Stimulated activated CD4-positive, alpha-beta T cell treated with anti-CD3 and anti-CD28 coated beads, TNF-alpha, amount 100 ng/mL, for 4 hours (primary cell): Measurements from ENCODE around the gene SH2D6.
"Not testable (repeated sequence)": the region's sequence is repeated elsewhere in the genome, so short reads cannot be mapped to it uniquely, and the experiment has no call there.

Experiments
- DNase-seq, 3 experiments: peaks; one replicate each; pipeline ENCODE4 v3.0.0-alpha.2; 2020; ENCODE audit warnings: low read depth in 3 of 3

Gene SH2D6

DNA sequence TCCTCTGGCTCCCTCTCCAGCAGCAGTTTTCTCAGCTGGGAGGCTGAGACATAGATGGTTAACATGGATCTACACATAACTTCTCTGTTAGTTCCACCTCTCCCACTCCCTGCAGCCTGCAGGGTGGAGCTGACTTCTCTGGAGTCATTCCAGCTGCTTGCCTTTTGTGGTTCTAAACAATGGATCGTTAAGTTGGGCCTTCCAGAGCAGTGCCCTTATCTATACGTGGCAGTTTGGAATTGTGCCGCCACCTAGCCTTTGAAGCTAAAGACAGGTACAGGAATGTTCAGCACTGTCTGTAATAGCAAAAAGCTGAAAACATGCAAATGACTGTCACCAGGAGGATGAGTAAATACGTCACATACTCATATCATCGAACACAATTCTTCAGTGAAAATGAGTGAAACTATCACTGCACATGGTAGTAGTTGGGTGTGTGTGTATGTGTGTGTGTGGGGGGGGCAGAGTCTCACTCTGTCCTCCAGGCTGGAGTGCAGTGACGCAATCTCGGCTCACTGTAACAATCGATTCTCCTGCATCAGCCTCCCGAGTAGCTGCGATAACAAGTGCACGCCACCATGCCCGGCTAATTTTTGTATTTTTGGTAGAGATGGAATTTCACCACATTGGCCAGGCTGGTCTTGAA lies 50.3 kb downstream of the SH2D6 start:
- no peak for DNase-seq

DNA sequence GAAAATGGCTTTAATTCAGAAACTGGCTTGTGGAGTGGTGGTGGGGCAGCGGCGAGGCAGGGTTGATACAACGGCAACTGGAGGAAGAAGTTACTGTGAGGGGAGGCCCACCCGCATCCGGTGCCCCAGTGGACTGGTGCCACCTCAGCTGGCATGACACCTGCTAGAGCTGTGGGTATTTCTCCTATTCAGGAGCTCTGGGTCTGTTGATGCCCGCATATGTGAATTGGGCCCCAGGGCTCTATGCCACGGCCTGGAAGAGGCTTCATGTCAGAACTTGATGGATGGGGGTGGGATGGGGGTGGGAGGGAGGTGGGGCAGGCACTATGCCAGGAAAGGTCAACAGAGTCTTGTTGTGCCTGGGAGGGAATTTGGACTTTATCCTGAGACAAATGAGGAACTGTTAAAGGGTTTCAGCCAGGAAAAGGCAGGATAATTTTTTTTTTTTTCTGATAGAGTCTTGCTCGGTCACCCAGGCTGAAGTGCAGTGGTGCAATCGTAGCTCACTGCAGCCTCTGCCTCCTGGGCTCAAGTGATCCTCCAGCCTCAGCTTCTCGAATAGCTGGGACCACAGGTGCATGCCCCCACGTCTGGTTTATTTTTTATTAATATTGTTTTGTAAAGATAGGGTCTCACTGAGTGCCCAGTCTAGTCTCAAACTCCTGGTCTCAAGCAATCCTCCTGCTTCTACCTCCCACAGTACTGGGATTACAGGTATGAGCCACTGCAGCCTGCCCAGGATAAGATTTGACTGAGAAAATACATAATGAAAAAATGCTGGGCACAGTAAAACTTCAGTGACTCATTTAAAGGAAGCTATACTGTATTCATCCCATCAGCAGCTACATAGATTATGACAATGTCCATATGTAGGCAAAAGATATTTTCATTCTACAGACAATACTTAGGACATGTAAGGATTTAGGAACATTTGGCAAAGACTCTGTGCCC lies 52.6 kb downstream of the SH2D6 start:
- no peak for DNase-seq

DNA sequence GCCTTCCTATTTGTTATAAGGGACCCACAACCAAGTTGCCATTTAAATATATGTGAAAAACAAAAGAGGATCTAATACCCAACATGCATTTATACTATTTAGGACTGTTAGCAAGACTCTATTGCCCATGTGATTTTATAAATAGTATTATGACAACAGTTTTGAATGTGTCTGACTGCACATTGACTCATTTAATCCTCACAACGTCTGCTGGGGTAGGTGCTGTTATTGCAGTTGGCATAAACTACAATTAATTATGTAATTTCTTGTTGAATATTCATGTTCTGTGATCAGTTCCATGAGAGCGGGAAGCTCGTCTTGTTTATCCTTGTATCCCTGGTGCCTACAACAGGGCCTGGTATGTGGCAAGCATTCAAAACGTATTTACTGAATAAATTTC lies 53.7 kb downstream of the SH2D6 start:
- DNase-seq, result no peak

DNA sequence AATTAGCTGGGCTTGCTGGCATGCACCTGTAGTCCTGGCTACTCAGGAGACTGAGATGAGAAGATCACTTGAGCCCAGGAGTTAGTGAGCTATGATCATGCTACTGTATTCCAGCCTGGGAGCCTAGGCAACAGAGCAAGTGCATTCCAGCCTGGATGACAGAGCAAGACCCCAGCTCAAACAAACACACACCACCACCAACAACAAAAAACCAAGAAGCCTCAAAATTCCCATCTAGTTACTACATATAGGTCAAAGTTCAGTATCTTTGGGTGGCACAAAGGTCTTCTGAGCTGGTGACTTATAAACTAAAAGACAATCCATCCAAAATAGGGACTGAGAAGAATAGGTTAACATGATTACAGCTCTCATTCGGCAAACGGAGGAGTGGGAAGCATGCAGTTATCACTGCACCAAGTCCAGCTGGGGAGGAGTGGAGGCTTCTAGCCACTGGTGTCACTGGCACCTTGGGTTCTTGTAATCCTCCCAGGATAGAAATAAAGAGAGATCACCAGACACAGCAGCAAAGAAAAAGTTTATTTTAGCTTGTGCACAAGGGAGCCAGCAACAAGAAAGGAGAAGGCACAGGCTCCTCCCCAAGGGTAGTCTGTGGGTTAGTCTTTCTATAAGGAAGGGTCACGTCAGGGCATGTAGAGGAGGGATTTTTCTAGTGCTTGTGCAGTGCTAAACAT lies 57.4 kb downstream of the SH2D6 start:
- no peak for DNase-seq

DNA sequence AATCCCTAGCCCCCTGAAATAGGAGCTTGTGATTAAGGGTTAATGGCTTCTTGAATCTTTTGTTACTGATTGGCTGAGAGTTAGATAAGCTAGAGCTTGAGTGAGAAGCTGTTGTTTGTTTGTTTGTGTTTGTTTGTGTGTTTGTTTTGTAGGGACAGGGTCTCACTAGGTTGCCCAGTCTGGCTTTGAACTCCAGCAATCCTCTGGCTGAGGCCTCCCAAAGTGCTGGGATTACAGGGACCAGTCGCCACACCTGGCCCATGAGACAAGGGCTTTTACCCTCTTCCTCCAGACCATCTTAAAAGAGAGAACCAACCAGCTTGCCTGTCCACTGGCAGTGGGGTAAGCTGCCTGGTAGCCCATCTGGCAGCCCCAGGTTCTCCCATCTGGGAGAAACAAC lies 58.1 kb downstream of the SH2D6 start:
- DNase-seq, result no peak

DNA sequence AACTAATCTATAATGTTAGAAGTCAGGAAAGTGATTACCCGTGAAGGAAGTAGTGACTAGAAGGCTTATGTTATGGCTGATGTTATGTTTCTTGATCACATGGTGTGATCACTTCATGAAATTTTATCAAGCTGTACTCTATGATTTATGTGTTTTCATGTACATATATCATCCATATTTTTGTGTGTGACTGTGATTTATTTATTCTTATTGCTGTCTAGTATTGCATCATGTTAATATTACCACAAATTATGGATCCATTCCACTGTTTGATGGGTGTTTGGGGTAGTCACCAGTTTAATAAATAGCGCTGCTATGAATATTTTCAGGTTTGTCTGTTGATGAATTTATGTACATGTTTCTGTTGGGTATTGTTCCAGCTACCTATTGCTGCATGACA lies 59.4 kb downstream of the SH2D6 start:
- no peak for DNase-seq

DNA sequence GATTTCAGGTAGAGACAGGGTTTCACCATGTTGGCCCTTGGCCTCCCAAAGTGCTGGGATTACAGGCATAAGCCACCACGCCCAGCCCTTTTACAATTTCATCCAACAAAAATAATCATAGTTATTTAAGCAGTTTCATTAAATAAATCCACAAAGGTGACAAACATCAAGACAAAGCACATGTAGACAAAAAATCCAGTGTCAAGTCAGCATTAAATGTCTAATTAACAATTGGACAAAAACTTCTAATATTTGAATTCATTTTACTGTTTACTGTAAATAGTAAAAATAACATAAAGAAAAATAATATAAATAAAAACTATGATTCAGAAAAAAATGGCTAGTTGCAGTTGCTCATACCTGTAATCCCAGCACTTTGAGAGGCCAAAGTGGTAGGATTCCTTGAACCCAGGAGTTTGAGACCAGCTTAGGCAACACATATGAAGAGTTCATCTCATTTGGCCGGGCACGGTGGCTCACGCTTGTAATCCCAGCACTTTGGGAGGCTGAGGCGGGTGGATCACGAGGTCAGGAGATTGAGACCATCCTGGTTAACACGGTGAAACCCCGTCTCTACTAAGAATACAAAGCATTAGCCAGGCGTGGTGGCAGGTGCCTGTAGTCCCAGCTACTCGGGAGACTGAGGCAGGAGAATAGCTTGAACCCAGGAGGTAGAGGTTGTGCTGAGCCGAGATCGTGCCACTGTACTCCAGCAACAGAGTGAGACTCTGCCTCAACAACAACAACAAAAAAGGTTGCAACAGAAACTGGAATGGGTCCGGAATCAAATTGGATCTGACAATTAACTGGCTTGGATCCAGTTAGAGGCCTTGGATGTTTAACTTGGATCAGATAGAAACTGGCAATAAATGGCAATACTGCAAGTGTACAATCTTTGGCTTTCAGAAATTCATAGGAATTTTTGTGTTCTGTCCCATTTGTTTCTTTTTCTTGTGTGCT lies 63.6 kb downstream of the SH2D6 start:
- no peak for DNase-seq

DNA sequence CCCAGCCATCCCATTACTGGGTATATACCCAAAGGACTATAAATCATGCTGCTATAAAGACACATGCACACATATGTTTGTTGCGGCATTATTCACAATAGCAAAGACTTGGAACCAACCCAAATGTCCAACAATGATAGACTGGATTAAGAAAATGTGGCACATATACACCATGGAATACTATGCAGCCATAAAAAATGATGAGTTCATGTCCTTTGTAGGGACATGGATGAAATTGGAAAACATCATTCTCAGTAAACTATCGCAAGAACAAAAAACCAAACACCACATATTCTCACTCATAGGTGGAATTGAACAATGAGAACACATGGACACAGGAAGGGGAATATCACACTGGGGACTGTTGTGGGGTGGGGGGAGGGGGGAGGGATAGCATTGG lies 66.1 kb downstream of the SH2D6 start:
- not testable (repeated sequence) for DNase-seq

DNA sequence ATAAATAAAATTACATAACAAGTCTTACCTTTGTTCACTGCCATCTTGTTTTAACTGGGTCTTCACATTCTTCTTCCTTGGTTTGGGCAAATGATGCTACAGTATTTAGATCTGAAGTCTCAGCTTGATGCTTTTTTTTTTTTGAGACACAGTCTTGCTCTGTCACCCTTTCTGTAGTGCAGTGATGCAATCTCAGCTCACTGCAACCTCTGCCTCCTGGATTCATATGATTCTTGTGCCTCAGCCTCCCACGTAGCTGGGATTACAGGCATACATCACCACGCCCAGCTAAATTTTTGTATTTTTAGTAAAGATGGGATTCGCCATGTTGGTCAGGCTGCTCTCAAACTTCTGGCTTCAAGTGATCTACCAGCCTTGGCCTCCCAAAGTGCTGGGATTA lies 67.3 kb downstream of the SH2D6 start:
- no peak for DNase-seq
